Parathyroid adenoma (tissue), 2 donors: Measurements from ENCODE around the gene SRP72.

ENCODE experiments used
- H2AFZ ChIP-seq: fragments of 300-600 bp; sonication (generic); one replicate; pipeline ENCODE4 v1.7.0; 2017; ENCODE audit warnings: antibody characterized with exemption, mild to moderate bottlenecking
- H3K27ac ChIP-seq: fragments of 300-600 bp; sonication (generic); one replicate; pipeline ENCODE4 v1.7.0; 2017
- H3K27me3 ChIP-seq: fragments of 300-600 bp; sonication (generic); one replicate; pipeline ENCODE4 v1.7.0; 2017; ENCODE audit warnings: low read length; ENCODE audit not compliant: control insufficient read depth, insufficient read depth
- H3K36me3 ChIP-seq: fragments of 300-600 bp; sonication (generic); one replicate; pipeline ENCODE4 v1.7.0; 2017; ENCODE audit warnings: low read length; ENCODE audit not compliant: control insufficient read depth, insufficient read depth
- H3K4me1 ChIP-seq: fragments of 300-600 bp; sonication (generic); one replicate; pipeline ENCODE4 v1.7.0; 2017; ENCODE audit warnings: control low read depth
- H3K4me2 ChIP-seq: fragments of 300-600 bp; sonication (generic); one replicate; pipeline ENCODE4 v1.7.0; 2017; ENCODE audit warnings: low read length
- H3K4me3 ChIP-seq: fragments of 300-600 bp; sonication (generic); one replicate; pipeline ENCODE4 v1.7.0; 2017; ENCODE audit warnings: low read depth, low read length
- H3K79me2 ChIP-seq: fragments of 300-600 bp; sonication (generic); one replicate; pipeline ENCODE4 v1.7.0; 2017; ENCODE audit warnings: control low read depth
- H3K9ac ChIP-seq: fragments of 300-600 bp; sonication (generic); one replicate; pipeline ENCODE4 v1.7.0; 2017; ENCODE audit warnings: mild to moderate bottlenecking
- H3K9me3 ChIP-seq: fragments of 300-600 bp; sonication (generic); one replicate; pipeline ENCODE4 v1.7.0; 2017; ENCODE audit warnings: low read length; ENCODE audit not compliant: control insufficient read depth
- TF ChIP-seq, protein P1 (sequence below): fragments of 300-600 bp; sonication (generic); IDR thresholded peaks from one replicate; pipeline ENCODE4 v1.7.0; 2017; ENCODE audit warnings: antibody characterized with exemption, mild to moderate bottlenecking
- donor health status: primary hyperparathyroidism.

SRP72 gene

DNA sequence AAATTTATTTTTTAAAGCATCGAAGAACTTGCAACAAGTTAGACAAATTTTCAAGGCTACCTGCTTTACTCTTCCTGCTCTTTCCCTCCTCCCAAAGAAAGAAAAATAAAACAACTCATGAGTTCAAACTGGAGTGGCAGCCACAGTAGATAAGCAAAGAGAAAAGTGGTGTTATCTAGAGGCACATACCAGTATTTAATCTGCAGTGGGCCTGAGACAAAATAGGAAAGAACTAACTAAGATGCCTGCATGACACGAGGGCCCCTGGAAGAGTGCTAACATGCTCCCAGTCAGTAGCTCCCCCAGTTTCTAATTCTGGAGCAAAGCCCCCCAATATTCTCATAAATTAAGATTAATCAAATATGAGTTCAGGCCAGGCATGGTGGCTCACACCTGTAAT, 46.1 kb downstream of the SRP72 start:
- H3K9me3 ChIP-seq, result no peaks in the 10 kb centered on the region
- no peaks in the 10 kb centered on the region for H3K36me3 ChIP-seq

DNA sequence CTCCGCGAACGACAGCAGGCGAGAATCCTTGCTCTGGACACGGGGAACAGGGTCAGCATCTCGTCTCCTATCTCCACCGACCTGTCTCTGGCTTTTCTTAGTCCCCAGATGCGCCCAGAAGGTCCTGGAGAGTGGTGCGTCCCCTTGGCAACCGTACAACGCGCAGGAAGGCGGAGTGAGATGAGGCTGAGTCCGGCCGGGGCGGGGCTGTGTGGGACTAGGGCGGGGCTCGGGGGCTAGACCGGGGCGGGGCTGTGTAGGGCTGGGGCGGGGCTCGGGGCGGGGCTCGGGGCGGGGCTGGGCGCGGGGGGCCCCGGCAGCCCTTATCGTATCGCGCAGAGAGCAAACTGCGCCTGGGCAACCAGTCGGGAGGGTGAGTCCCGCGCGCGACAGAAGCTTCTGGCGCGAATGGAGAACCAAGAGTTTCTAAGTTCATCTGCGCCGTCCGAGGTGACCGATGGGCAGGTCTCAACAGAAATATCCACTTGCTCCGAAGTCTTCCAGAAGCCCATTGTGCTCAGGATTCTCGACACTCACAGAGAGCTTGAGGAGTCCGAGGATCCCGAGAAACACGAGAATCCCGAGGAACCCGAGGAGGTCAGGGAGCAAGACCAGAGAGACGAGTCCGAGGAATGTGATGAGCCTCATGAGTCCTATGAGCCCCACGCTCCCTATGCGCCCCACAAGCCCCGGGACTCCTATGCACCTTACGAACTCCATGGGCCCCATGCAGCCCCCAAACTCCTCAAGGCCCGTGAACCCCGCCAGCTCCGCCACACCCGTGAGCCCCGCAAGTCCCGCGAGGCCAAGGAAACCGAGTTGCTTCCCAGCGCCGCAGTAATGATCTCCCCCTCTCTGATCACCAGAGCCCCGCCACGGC, 63.1 kb downstream of the SRP72 start:
- Histone ChIP-seq H3K9me3 (no peaks in the 10 kb centered on the region), H3K27me3 (no peaks in the 10 kb centered on the region), H2AFZ (peak overlapping the region; percentile 78), H3K79me2 (no peaks in the 10 kb centered on the region), H3K36me3 (no peaks in the 10 kb centered on the region), H3K4me1 (no peaks in the 10 kb centered on the region), H3K4me2 (peak overlapping the region; percentile 83), H3K4me3 (peak overlapping the region; percentile 51), H3K9ac (no peak overlapping the region), H3K27ac (no peak overlapping the region)
- TF ChIP-seq, protein P1, sequence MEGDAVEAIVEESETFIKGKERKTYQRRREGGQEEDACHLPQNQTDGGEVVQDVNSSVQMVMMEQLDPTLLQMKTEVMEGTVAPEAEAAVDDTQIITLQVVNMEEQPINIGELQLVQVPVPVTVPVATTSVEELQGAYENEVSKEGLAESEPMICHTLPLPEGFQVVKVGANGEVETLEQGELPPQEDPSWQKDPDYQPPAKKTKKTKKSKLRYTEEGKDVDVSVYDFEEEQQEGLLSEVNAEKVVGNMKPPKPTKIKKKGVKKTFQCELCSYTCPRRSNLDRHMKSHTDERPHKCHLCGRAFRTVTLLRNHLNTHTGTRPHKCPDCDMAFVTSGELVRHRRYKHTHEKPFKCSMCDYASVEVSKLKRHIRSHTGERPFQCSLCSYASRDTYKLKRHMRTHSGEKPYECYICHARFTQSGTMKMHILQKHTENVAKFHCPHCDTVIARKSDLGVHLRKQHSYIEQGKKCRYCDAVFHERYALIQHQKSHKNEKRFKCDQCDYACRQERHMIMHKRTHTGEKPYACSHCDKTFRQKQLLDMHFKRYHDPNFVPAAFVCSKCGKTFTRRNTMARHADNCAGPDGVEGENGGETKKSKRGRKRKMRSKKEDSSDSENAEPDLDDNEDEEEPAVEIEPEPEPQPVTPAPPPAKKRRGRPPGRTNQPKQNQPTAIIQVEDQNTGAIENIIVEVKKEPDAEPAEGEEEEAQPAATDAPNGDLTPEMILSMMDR, result no peak

More for the DNA sequence above, 46.1 kb downstream of the SRP72 start:
- H3K27me3 ChIP-seq, result no peaks in the 10 kb centered on the region
- no peaks in the 10 kb centered on the region for H3K79me2 ChIP-seq
- H3K4me2 ChIP-seq, result no peak overlapping the region
- no peak overlapping the region for H3K27ac ChIP-seq
- no peaks in the 10 kb centered on the region for H3K4me1 ChIP-seq
- TF ChIP-seq, protein P1, result no peak
- H3K4me3 ChIP-seq, result no peak overlapping the region
- H2AFZ ChIP-seq, result no peak overlapping the region
- no peak overlapping the region for H3K9ac ChIP-seq

DNA sequence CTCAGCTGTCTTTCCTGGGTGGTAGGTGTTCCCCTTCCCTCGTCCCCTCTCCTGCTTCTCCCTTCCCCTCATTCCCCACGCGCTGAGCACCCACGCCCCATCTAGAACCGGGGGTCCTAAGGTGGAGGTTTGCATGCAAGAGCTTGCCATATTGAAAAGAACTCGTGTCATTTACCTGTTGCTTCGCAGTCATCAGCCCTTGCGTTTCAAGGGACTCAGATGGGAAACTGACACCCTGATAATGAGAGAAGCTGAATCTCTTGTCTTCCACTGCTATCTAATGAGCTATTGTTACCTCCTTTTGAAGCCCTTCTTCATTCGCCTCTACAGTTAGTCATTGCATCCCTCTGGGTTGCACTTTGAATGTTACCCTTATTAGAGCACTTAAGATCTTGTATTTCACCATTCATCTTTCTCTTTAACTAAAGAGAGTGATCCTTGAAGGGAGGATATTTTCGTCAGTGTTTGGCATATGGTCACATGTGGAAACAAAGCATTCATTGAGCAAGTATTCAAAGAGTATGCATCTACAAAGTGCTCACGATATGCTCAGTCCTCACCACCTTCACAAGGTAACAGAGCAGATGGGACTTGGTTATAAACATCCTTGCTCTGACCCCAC, 63.8 kb downstream of the SRP72 start:
- H2AFZ ChIP-seq, result peak overlapping the region; percentile 78
- H3K36me3 ChIP-seq, result no peaks in the 10 kb centered on the region
- no peaks in the 10 kb centered on the region for H3K4me1 ChIP-seq
- H3K9ac ChIP-seq, result no peak overlapping the region
- no peaks in the 10 kb centered on the region for H3K79me2 ChIP-seq
- no peaks in the 10 kb centered on the region for H3K27me3 ChIP-seq
- no peak overlapping the region for H3K4me3 ChIP-seq
- H3K27ac ChIP-seq, result no peak overlapping the region
- H3K4me2 ChIP-seq, result peak overlapping the region; percentile 83
- TF ChIP-seq, protein P1, result no peak
- no peaks in the 10 kb centered on the region for H3K9me3 ChIP-seq

DNA sequence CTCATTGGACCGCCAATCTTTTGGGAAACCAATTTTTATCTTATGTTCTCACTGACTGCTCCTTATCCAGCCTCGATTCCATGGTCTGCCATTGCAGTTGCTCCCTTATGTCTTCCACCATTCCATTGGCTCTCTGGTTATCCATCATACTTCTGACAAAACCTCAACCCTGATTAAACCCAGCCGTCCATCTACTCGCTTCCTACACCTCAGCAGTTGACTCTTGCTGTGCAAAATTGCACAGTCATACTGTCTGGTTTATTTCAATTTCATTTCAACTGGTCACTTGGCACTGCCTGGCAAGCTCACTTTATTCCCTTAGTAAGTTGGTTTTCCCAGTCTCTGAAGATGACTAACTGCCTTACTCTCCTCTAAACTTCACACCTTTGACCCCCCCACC, 64.4 kb downstream of the SRP72 start:
- H3K36me3 ChIP-seq, result no peaks in the 10 kb centered on the region
- H3K27me3 ChIP-seq, result no peaks in the 10 kb centered on the region
- H3K9me3 ChIP-seq, result no peaks in the 10 kb centered on the region
- TF ChIP-seq, protein P1, result no peak
- no peak overlapping the region for H3K4me2 ChIP-seq
- H3K9ac ChIP-seq, result no peak overlapping the region
- H3K4me1 ChIP-seq, result no peaks in the 10 kb centered on the region
- no peak overlapping the region for H3K27ac ChIP-seq
- H3K4me3 ChIP-seq, result no peak overlapping the region
- no peaks in the 10 kb centered on the region for H3K79me2 ChIP-seq
- no peak overlapping the region for H2AFZ ChIP-seq
